ENCODE data around the gene SHQ1.

GRCh38 chr3:72754582-72754981 lies 93.7 kb downstream of the SHQ1 start:
- no peak for TF ChIP-seq POLR2A (IDR thresholded peaks at IDR 0.05; ENCODE audit: low read depth, low read length)
- TF ChIP-seq POLR2AphosphoS5 (IDR thresholded peaks at IDR 0.05; ENCODE audit: low read depth, low read length), result no peak

All from GM12892 (cell line).